HG03342 (cell line): ENCODE results near the gene PCDH9.

ENCODE experiments used
- ATAC-seq: cut with Tn5 transposase; IDR thresholded peaks from one replicate; pipeline ENCODE4 v1.9.1; 2021; ENCODE audit warnings: mild to moderate bottlenecking, moderate library complexity; ENCODE audit not compliant: unreplicated experiment

The PCDH9 gene

GRCh38 chr13:66556306-66556705 lies 673.8 kb downstream of the PCDH9 start:
- ATAC-seq = no peak

- ATAC-seq = no peak
These were observed 676.7 kb downstream of the PCDH9 start for GRCh38 chr13:66553391-66553790.

GRCh38 chr13:66551128-66551527 lies 679.0 kb downstream of the PCDH9 start:
- no peak for ATAC-seq

GRCh38 chr13:66547685-66548084 lies 682.5 kb downstream of the PCDH9 start:
- no peak for ATAC-seq

GRCh38 chr13:66546534-66547379 lies 683.4 kb downstream of the PCDH9 start:
- ATAC-seq = no peak

GRCh38 chr13:66543780-66544179 lies 686.4 kb downstream of the PCDH9 start:
- ATAC-seq = no peak

GRCh38 chr13:66537417-66537816 lies 692.7 kb downstream of the PCDH9 start:
- ATAC-seq = no peak

- ATAC-seq = no peak
These were observed 693.4 kb downstream of the PCDH9 start for GRCh38 chr13:66536746-66537145.

GRCh38 chr13:66534561-66534960 lies 695.6 kb downstream of the PCDH9 start:
- no peak for ATAC-seq

- no peak for ATAC-seq
These were observed 697.3 kb downstream of the PCDH9 start for GRCh38 chr13:66532845-66533244.

- no peak for ATAC-seq
These were observed 698.0 kb downstream of the PCDH9 start for GRCh38 chr13:66532146-66532545.

GRCh38 chr13:66530686-66531085 lies 699.5 kb downstream of the PCDH9 start:
- no peak for ATAC-seq

- ATAC-seq = no peak
These were observed 700.0 kb downstream of the PCDH9 start for GRCh38 chr13:66530158-66530557.

- ATAC-seq = no peak
These were observed 701.1 kb downstream of the PCDH9 start for GRCh38 chr13:66528944-66529576.

GRCh38 chr13:66528180-66528579 lies 702.0 kb downstream of the PCDH9 start:
- ATAC-seq = no peak

- ATAC-seq = no peak
These were observed 709.4 kb downstream of the PCDH9 start for GRCh38 chr13:66520511-66521355.

- ATAC-seq = no peak
These were observed 710.9 kb downstream of the PCDH9 start for GRCh38 chr13:66519259-66519658.

GRCh38 chr13:66518068-66518467 lies 712.1 kb downstream of the PCDH9 start:
- ATAC-seq = no peak

GRCh38 chr13:66513728-66514127 lies 716.4 kb downstream of the PCDH9 start:
- no peak for ATAC-seq

GRCh38 chr13:66509175-66509574 lies 721.0 kb downstream of the PCDH9 start:
- no peak for ATAC-seq

- ATAC-seq = no peak
These were observed 721.8 kb downstream of the PCDH9 start for GRCh38 chr13:66508153-66508909.
